Activated CD4-positive, alpha-beta T cell treated with anti-CD3 and anti-CD28 coated beads for 36 hours (primary cell): ENCODE data around the gene STK25. TPM values are rescaled to one million over a fixed set of nuclear protein-coding genes. Genes with fewer than 3 reads are reported as not detected.

Experiments used
- ATAC-seq: fragments of 200-7000 bp; cut with Tn5 transposase; one replicate; pipeline ENCODE4 v1.10.0; 2021; ENCODE audit warnings: mild to moderate bottlenecking, moderate library complexity
- CTCF ChIA-PET: fragments of 350-600 bp; sonication (Branson Sonifier 250); formaldehyde crosslinking; loops from one replicate; lab custom pipeline; 2021; ENCODE audit warnings: antibody characterized with exemption; lab: Charles Lee
- POLR2A ChIA-PET: fragments of 350-600 bp; sonication (Branson Sonifier 250); formaldehyde crosslinking; loops from one replicate; lab custom pipeline; 2021; ENCODE audit warnings: antibody characterized with exemption, inconsistent platforms; lab: Charles Lee
- DNase-seq: peaks from one replicate; pipeline ENCODE4 v3.0.0-alpha.2; 2020
- H3K27ac Mint-ChIP-seq: one replicate; pipeline ENCODE4 v1.8.0; 2021; ENCODE audit warnings: mixed read lengths
- H3K27me3 Mint-ChIP-seq: one replicate; pipeline ENCODE4 v1.8.0; 2021; ENCODE audit warnings: mixed read lengths
- H3K36me3 Mint-ChIP-seq: one replicate; pipeline ENCODE4 v1.8.0; 2021; ENCODE audit warnings: low read depth, mixed read lengths
- H3K4me1 Mint-ChIP-seq: one replicate; pipeline ENCODE4 v1.8.0; 2021; ENCODE audit warnings: mixed read lengths
- H3K4me3 Mint-ChIP-seq: one replicate; pipeline ENCODE4 v1.8.0; 2021; ENCODE audit warnings: mild to moderate bottlenecking, moderate library complexity, mixed read lengths
- H3K9me3 Mint-ChIP-seq: one replicate; pipeline ENCODE4 v1.8.0; 2021; ENCODE audit warnings: low read depth, mixed read lengths
- intact Hi-C, 2 experiments: fragments of 100-400 bp; cut with DNase I in 1 of 2; cut with micrococcal nuclease in 1 of 2; formaldehyde crosslinking; loops; one replicate each; pipeline versions ENCODE4 v1.14.2 to v1.15.1; 2022 to 2024; cut with DNase I, micrococcal nuclease
- total RNA-seq, 2 experiments: library from RNA; stranded (reverse); gene quantifications; one replicate each; pipeline ENCODE4 v1.2.3, GENCODE V29; 2021

Gene STK25
- total RNA-seq, 2 experiments from 2014 or later = 93.5 to 123 TPM

DNA sequence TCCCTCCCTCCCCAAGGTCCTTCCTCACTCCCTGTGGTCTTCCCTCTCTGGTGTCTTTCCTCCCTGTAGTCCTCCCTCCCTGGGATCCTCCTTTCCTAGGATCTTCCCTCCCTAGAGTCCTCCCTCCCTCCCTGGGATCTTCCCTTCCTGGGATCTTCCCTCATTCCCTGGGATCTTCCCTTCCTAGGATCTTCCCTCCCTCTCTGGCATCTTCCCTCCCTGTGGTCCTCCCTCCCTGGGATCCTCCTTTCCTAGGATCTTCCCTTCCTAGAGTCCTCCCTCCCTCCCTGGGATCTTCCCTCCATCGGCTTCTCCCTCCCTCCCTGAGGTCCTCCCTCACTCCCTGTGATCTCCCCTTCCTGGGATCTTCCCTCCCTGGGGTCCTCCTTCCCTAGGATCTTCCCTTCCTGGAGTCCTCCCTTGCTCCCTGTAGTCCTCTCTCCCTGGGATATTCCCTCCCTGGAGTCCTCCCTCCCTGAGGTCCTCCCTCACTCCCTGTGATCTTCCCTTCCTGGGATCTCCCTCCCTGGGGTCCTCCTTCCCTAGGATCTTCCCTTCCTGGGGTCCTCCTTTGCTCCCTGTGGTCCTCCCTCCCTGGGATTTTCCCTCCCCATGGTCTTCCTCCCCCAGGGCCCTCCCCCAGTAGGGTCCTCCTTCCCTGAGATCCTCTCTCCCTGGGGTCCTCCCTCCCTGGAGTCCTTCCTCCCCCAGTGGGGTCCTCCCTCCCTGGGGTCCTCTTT, 23.0 kb downstream of the STK25 start:
- Mint-ChIP-seq H3K36me3 (no peaks in the 10 kb centered on the region), H3K4me1 (no peaks in the 10 kb centered on the region), H3K27ac (no peak overlapping the region), H3K4me3 (no peak overlapping the region), H3K9me3 (no peaks in the 10 kb centered on the region), H3K27me3 (no peaks in the 10 kb centered on the region)
- no peak for DNase-seq
- no peak for ATAC-seq
- ChIA-PET CTCF (no interaction called here), POLR2A (no interaction called here)
- intact Hi-C loops = no loop called here

DNA sequence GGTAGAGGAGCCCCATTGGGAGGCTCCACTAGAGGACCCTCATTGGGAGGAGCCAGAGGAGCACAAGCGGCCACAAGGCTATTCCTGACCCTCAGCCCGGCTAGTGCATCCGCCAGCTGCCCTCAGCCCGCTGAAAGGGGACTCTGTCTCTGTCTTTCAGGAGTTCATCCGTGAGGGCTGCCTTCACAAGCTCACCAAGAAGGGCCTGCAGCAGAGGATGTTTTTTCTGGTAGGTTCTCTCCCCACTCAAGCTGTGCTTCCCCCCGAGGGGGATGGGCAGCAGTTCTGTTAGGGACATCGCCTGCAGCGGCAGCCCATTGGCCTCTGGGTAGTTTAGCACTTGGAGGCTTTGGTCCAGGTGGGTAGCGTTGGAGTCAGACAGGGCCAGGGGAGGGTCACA, 25.1 kb downstream of the STK25 start:
- intact Hi-C loops = no loop called here
- POLR2A ChIA-PET = no interaction called here

DNA sequence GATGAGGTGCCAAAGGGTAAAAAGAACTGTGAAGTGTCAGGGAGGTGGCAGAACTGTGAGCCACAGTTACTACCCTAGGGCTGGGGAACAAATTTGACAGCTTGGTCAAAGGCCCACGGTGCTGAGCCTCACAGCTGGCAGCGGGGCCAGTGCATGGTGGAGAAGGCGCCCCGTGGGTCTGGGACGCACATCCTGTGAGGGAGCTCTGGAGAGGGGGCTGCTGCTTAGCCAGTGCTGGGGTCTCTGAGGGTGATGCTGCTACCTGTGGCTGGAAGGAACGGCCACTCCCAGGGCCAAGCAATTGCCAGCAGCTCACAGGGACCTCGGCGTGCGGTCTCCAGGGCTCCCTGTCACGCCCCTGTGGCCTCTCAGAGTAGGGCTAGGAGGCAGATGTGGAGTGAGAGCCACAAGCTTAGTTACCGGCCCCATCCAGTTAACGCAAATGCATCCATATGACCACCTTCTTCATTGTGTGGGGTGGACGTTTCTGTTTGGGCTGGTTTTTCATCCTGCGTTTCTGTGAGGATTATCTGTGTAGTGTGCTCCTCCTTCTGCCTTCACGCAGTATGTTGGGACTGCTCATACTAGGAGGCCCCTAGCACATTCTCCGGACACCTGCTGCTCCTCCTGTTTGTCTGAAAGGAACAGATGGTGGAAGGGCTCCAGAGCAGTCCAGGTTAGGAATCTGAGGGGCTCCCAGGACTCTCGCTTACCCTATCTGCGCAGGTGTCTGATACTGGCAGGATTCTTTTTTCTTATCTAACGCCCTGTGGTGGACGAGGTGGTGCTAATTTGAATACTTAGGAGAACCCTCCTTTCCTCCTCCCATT, 26.0 kb downstream of the STK25 start:
- Mint-ChIP-seq H3K27ac (no peak overlapping the region), H3K9me3 (no peaks in the 10 kb centered on the region), H3K4me1 (no peaks in the 10 kb centered on the region), H3K36me3 (peaks cover 2% of the 10 kb centered on the region), H3K27me3 (no peaks in the 10 kb centered on the region), H3K4me3 (no peak overlapping the region)
- ATAC-seq = no peak
- intact Hi-C loops = no loop called here
- ChIA-PET POLR2A (no interaction called here), CTCF (interaction anchor here (1.0 kb wide), 1 partner anchor 623 kb away, joined by 3 read pairs; no protein-coding TSS in a partner anchor)
- no peak for DNase-seq

More for the DNA sequence above, 25.1 kb downstream of the STK25 start:
- Mint-ChIP-seq H3K4me3 (no peak overlapping the region), H3K36me3 (peaks cover 2% of the 10 kb centered on the region), H3K9me3 (no peaks in the 10 kb centered on the region), H3K27ac (no peak overlapping the region), H3K27me3 (no peaks in the 10 kb centered on the region), H3K4me1 (no peaks in the 10 kb centered on the region)
- ATAC-seq = no peak
- CTCF ChIA-PET = no interaction called here
- DNase-seq = no peak

DNA sequence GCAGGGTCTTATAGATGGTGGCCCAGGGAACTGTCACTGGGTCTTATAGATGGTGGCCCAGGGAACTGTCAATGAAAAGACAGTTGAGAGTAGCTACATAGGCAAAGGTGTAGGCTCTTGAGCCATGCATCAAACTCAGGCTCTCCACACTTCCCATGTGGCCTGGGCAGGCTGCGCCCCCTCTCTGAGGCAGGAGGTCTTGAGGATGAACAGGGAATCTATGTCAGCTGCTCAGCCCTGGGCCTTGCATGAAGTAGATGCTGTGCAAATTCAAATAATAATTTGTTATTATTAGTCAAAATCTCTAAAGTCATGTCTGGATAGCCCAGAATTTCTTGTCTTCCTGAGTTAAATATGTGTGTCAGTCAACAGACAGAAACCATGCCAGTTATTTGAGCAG, 26.7 kb downstream of the STK25 start:
- no peak for DNase-seq
- CTCF ChIA-PET = no interaction called here
- Mint-ChIP-seq H3K4me3 (no peak overlapping the region), H3K27ac (no peak overlapping the region), H3K36me3 (peaks cover 2% of the 10 kb centered on the region), H3K9me3 (no peaks in the 10 kb centered on the region), H3K4me1 (no peaks in the 10 kb centered on the region), H3K27me3 (no peaks in the 10 kb centered on the region)
- ATAC-seq = no peak
- POLR2A ChIA-PET = no interaction called here
- intact Hi-C loops = no loop called here

- Mint-ChIP-seq H3K4me1 (no peaks in the 10 kb centered on the region), H3K27me3 (no peaks in the 10 kb centered on the region), H3K4me3 (no peak overlapping the region), H3K36me3 (peaks cover 2% of the 10 kb centered on the region), H3K9me3 (no peaks in the 10 kb centered on the region), H3K27ac (no peak overlapping the region)
- ATAC-seq (no peak), DNase-seq (no peak)
- POLR2A ChIA-PET = no interaction called here
- CTCF ChIA-PET = no interaction called here
- intact Hi-C loops = no loop called here
Observed at GRCh38 chr2:241479026-241479898, 29.1 kb downstream of the STK25 start.

- H3K4me1 Mint-ChIP-seq = no peaks in the 10 kb centered on the region
- peaks cover 2% of the 10 kb centered on the region for H3K36me3 Mint-ChIP-seq
- DNase-seq (no peak), ATAC-seq (no peak)
- intact Hi-C loops = no loop called here
- H3K9me3 Mint-ChIP-seq = no peaks in the 10 kb centered on the region
- H3K4me3 Mint-ChIP-seq = no peak overlapping the region
- H3K27me3 Mint-ChIP-seq = peaks cover 4% of the 10 kb centered on the region
- POLR2A ChIA-PET = no interaction called here
- CTCF ChIA-PET = no interaction called here
- H3K27ac Mint-ChIP-seq = no peak overlapping the region
Observed at GRCh38 chr2:241478166-241478565, 30.2 kb downstream of the STK25 start.

DNA sequence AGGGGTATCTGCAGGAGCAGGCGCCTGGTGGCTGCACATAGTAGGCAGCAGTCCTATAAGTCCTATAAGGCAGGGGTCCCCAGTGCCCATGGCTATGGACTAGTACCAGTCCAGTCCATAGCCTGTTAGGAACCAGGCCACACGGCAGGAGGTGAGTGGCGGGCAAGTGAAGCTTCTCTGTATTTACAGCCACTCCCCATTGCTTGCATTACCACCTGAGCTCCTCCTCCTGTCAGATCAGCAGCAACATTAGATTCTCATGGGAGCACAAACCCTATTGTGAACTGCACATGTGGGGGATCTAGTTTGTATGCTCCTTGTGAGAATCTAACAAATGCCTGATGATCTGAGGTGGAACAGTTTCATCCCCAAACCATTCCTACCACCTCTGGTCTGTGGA, 33.1 kb downstream of the STK25 start:
- DNase-seq (no peak), ATAC-seq (no peak)
- Mint-ChIP-seq H3K27ac (no peak overlapping the region), H3K36me3 (peaks cover 2% of the 10 kb centered on the region), H3K4me3 (no peak overlapping the region), H3K27me3 (peaks cover 19% of the 10 kb centered on the region), H3K9me3 (no peaks in the 10 kb centered on the region), H3K4me1 (no peaks in the 10 kb centered on the region)
- intact Hi-C loops = no loop called here
- ChIA-PET CTCF (no interaction called here), POLR2A (no interaction called here)

- peaks cover 19% of the 10 kb centered on the region for H3K27me3 Mint-ChIP-seq
- CTCF ChIA-PET = no interaction called here
- intact Hi-C loops = no loop called here
- ATAC-seq (no peak), DNase-seq (no peak)
- no peak overlapping the region for H3K4me3 Mint-ChIP-seq
- H3K4me1 Mint-ChIP-seq = no peaks in the 10 kb centered on the region
- POLR2A ChIA-PET = no interaction called here
- H3K27ac Mint-ChIP-seq = no peak overlapping the region
- no peaks in the 10 kb centered on the region for H3K9me3 Mint-ChIP-seq
- no peaks in the 10 kb centered on the region for H3K36me3 Mint-ChIP-seq
Observed at GRCh38 chr2:241473399-241473798, 35.0 kb downstream of the STK25 start.

DNA sequence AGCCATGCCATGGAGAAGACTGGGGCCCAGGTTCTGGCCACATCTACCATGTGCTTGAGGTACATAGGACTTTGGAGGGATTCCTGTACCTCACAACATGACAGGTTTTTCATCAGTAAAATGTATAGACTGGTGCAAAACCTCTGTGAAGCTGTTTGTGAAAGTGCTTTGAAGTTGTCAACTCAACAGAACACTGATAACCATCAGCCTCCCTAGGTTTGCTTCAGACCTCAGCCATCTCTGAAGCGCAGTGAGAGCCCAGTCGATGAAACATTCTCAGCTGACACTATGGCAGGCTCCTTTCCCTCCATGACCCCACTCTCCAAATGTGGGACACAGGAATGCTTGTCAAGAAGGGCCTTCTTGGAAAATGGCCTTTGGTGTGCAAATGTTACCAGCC, 38.6 kb downstream of the STK25 start:
- Mint-ChIP-seq H3K9me3 (no peaks in the 10 kb centered on the region), H3K27me3 (peaks cover 19% of the 10 kb centered on the region), H3K4me1 (no peaks in the 10 kb centered on the region), H3K27ac (no peak overlapping the region), H3K4me3 (no peak overlapping the region), H3K36me3 (no peaks in the 10 kb centered on the region)
- intact Hi-C loops = no loop called here
- no peak for ATAC-seq
- DNase-seq = no peak
- POLR2A ChIA-PET = no interaction called here
- CTCF ChIA-PET = no interaction called here

- Mint-ChIP-seq H3K36me3 (no peaks in the 10 kb centered on the region), H3K27me3 (peaks cover 18% of the 10 kb centered on the region), H3K27ac (no peak overlapping the region), H3K4me1 (no peaks in the 10 kb centered on the region), H3K9me3 (no peaks in the 10 kb centered on the region), H3K4me3 (no peak overlapping the region)
- DNase-seq = no peak
- ATAC-seq = no peak
- ChIA-PET POLR2A (no interaction called here), CTCF (no interaction called here)
- intact Hi-C loops = no loop called here
Observed at GRCh38 chr2:241468476-241468781, 40.0 kb downstream of the STK25 start.

GRCh38 chr2:241467777-241468475, 40.5 kb downstream of the STK25 start:
- ATAC-seq (no peak), DNase-seq (no peak)
- no peaks in the 10 kb centered on the region for H3K9me3 Mint-ChIP-seq
- no peak overlapping the region for H3K27ac Mint-ChIP-seq
- H3K4me1 Mint-ChIP-seq = no peaks in the 10 kb centered on the region
- CTCF ChIA-PET = no interaction called here
- H3K4me3 Mint-ChIP-seq = no peak overlapping the region
- POLR2A ChIA-PET = no interaction called here
- intact Hi-C loops = no loop called here
- peaks cover 13% of the 10 kb centered on the region for H3K27me3 Mint-ChIP-seq
- no peaks in the 10 kb centered on the region for H3K36me3 Mint-ChIP-seq
